Glomerular visceral epithelial cell (primary cell): ENCODE results near the gene KCNK5.

Experiments
- DNase-seq: peaks from one replicate; pipeline ENCODE4 v3.0.0-alpha.2; 2016; ENCODE audit errors: extremely low spot score

The KCNK5 gene

GRCh38 chr6:39240155-39240757 is 11.0 kb upstream of the KCNK5 start:
- DNase-seq = no peak

GRCh38 chr6:39239527-39240154 is 10.4 kb upstream of the KCNK5 start:
- no peak for DNase-seq

GRCh38 chr6:39236742-39237141 is 7.5 kb upstream of the KCNK5 start:
- DNase-seq = no peak

- DNase-seq = no peak
Measured at GRCh38 chr6:39233333-39233732, 4.1 kb upstream of the KCNK5 start.

- no peak for DNase-seq
Measured at GRCh38 chr6:39231521-39232243, 2.4 kb upstream of the KCNK5 start.

- no peak for DNase-seq
Measured at GRCh38 chr6:39230654-39231035, 1.4 kb upstream of the KCNK5 start.

GRCh38 chr6:39228111-39228971 is 934 bp downstream of the KCNK5 start:
- DNase-seq = no peak

- no peak for DNase-seq
Measured at GRCh38 chr6:39227476-39227875, 1.8 kb downstream of the KCNK5 start.

- DNase-seq = no peak
Measured at GRCh38 chr6:39226639-39227329, 2.5 kb downstream of the KCNK5 start.

- no peak for DNase-seq
Measured at GRCh38 chr6:39225946-39226437, 3.3 kb downstream of the KCNK5 start.

GRCh38 chr6:39225543-39225942 is 3.7 kb downstream of the KCNK5 start:
- DNase-seq = no peak

GRCh38 chr6:39224523-39225182 is 4.6 kb downstream of the KCNK5 start:
- DNase-seq = no peak

- no peak for DNase-seq
Measured at GRCh38 chr6:39224011-39224410, 5.3 kb downstream of the KCNK5 start.

- DNase-seq = no peak
Measured at GRCh38 chr6:39223555-39223954, 5.7 kb downstream of the KCNK5 start.

GRCh38 chr6:39223061-39223460 is 6.2 kb downstream of the KCNK5 start:
- no peak for DNase-seq

GRCh38 chr6:39221779-39222641 is 7.3 kb downstream of the KCNK5 start:
- no peak for DNase-seq

- DNase-seq = no peak
Measured at GRCh38 chr6:39221115-39221514, 8.2 kb downstream of the KCNK5 start.

- DNase-seq = no peak
Measured at GRCh38 chr6:39218868-39219567, 10.3 kb downstream of the KCNK5 start.

GRCh38 chr6:39217177-39217864 is 12.0 kb downstream of the KCNK5 start:
- no peak for DNase-seq
